SH-SY5Y (cell line): ENCODE data around the gene SNRNP48.

ENCODE experiments used
- GATA2 ChIP-seq: IDR thresholded peaks from 2 replicates; pipeline ENCODE4 v1.6.1; 2011; ENCODE audit warnings: mild to moderate bottlenecking, low read depth, low read length
- GATA3 ChIP-seq: IDR thresholded peaks from 2 replicates; pipeline ENCODE4 v1.6.1; 2011; ENCODE audit warnings: low read depth, mild to moderate bottlenecking, low read length, moderate library complexity

DNA sequence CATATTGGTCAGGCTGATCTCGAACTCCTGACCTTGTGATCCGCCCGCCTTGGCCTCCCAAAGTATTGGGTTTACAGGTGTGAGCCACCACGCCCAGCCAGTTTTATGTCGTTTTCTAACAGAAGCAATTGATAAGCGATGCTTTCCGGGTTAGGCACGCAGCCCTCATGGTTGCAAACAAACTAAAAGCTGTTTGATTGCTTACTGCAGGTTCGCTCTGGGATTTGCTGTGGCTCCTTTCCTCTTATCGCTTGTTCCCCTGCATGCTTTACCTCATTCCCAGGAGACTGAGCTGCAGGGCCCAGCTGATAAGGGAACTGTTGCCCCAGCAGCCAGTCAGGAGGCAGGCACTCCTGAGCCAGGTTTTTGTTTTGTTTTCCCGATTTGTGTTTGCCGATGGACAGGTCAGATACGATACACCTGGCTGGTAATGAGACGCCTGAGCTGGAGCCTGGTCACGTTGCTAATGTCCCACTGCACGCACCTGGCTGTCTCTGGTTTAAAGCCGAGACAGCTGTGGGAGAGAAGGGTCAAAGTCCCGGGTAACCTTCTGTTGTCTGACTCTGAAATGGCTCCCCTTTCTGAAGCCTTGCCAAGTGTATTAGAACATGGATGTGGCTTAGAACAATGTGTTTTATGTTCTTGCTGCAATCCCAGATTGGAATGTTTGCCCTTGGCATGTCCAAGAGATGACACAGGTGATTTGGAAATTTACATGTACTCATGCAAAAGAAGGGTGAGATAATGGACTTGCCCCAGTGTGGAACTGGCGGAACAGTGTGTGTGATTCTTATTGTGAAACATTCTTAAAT lies 28.6 kb upstream of the SNRNP48 start:
- TF ChIP-seq GATA2 (no peak), GATA3 (no peak)
